ENCODE measurements around the gene GRIP2. TPM values are rescaled to one million over a fixed set of nuclear protein-coding genes. Genes with fewer than 3 reads are reported as not detected.

The GRIP2 gene
- total RNA-seq, 4 donors from 2014 or later = 0.45 to 0.92 (median 0.66) TPM

DNA sequence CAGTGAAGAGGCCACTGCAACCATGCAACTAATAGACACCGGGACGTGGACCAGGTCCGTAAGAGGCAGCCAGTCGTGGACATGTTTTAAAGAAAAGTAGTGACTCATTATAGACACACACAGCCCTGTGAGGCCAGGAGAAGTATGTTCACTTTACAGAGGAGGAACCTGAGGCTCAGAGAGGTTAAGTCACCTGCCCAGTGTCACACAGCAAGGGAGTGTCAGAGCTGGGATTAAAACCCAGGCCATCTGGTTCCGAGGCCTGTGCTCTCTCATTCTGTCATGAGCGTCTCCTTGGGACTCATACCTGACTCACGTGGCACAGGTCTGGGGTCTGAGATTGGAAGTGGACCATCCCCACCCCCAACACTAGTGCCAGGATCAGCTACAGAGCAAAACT, 28.1 kb upstream of the GRIP2 start:
- TF ChIP-seq POLR2AphosphoS5 (IDR thresholded peaks at IDR 0.05) (no peak), EP300 (IDR thresholded peaks at IDR 0.05) (no peak), POLR2A (IDR thresholded peaks at IDR 0.05; ENCODE audit: low read depth) (no peak)
- TF ChIP-seq, protein P1, sequence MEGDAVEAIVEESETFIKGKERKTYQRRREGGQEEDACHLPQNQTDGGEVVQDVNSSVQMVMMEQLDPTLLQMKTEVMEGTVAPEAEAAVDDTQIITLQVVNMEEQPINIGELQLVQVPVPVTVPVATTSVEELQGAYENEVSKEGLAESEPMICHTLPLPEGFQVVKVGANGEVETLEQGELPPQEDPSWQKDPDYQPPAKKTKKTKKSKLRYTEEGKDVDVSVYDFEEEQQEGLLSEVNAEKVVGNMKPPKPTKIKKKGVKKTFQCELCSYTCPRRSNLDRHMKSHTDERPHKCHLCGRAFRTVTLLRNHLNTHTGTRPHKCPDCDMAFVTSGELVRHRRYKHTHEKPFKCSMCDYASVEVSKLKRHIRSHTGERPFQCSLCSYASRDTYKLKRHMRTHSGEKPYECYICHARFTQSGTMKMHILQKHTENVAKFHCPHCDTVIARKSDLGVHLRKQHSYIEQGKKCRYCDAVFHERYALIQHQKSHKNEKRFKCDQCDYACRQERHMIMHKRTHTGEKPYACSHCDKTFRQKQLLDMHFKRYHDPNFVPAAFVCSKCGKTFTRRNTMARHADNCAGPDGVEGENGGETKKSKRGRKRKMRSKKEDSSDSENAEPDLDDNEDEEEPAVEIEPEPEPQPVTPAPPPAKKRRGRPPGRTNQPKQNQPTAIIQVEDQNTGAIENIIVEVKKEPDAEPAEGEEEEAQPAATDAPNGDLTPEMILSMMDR (IDR thresholded peaks at IDR 0.05) = no peak
- peaks cover 0 to 35% (median 0%) of the 10 kb centered on the region in 4 donors for H3K27me3 ChIP-seq
- intact Hi-C loops (cut with DNase I) = no loop called here

DNA sequence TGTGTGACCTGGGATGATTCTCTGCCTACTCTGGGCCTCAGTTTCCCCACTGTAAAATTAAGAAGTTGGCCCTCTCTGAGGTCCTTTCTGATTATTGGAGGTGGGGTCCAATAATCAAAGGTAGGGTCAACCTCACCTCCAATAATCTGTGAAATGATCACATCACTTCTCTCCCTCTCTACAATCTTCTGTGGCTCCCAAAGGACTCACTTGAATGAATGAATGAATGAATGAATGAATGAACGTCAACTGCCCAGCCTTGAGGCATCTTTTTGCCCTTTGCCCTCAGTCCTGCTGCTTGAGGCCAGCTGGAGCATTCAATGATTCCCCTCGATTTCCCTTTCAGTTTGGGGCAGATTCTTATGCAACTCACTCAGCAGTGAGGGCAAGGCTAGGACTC, 26.7 kb upstream of the GRIP2 start:
- WGBS = 61% methylated on average over 2 of the region's 2 CpGs
- no peaks in the 10 kb centered on the region for H3K4me1 ChIP-seq
- H3K9me3 ChIP-seq = no peaks in the 10 kb centered on the region
- H3K4me3 ChIP-seq = no peak overlapping the region
- no peak overlapping the region for H3K27ac ChIP-seq (replicated peaks in 1 of 4)
- no peaks in the 10 kb centered on the region for H3K36me3 ChIP-seq
- TF ChIP-seq POLR2AphosphoS5 (IDR thresholded peaks at IDR 0.05) = no peak
- H3K27me3 ChIP-seq = peaks cover 0 to 33% (median 0%) of the 10 kb centered on the region in 4 donors
- DNase-seq (ENCODE audit: extremely low spot score) = no peak
- intact Hi-C loops (cut with DNase I) = no loop called here

More for the DNA sequence above, 28.1 kb upstream of the GRIP2 start:
- Histone ChIP-seq H3K4me1 (no peaks in the 10 kb centered on the region), H3K36me3 (no peaks in the 10 kb centered on the region), H3K4me3 (no peak overlapping the region), H3K9me3 (no peaks in the 10 kb centered on the region), H3K27ac (replicated peaks in 1 of 4) (no peak overlapping the region)
- no peak for DNase-seq (ENCODE audit: extremely low spot score)
- 87% methylated on average over 7 of the region's 7 CpGs for WGBS

DNA sequence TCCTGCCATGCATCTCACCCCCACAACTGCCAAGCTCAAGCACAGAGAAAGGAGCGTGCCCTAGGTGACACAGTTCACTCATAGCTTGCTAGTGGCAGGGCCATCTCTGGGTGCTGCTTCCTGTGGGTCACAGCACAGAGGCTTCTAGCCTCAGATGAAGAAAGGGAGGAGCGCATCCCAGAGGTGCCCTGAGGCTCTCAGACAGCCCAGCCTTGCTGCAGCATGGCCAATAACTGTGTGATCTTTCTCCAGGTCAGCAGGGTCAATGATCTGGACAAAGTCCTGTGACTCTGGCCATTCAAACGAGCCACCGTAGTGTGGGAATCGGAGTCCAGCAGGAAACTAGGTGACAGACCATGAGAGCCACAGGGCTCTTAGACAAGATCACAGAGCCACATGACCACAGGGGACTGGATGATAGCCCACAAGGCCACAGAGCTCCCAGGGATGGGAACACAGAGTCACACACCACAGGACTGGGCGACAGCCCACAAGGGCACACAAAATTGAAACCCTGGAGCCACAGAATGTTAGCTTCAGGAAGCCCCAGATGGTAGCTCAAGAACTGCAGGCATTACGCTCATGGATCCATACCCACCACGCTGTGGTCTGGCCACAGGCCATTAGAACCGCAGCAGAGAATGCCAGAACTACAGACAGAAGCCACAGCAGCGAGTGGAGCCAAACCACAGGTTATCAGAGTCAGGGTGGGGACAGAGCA, 25.9 kb upstream of the GRIP2 start:
- Histone ChIP-seq H3K27ac (replicated peaks in 1 of 4) (no peak overlapping the region), H3K4me1 (no peaks in the 10 kb centered on the region), H3K27me3 (peaks cover 0 to 40% (median 0%) of the 10 kb centered on the region in 4 donors), H3K36me3 (no peaks in the 10 kb centered on the region), H3K4me3 (no peak overlapping the region), H3K9me3 (no peaks in the 10 kb centered on the region)
- intact Hi-C loops (cut with DNase I) = no loop called here
- TF ChIP-seq POLR2A (IDR thresholded peaks at IDR 0.05; ENCODE audit: low read depth) (no peak), EP300 (IDR thresholded peaks at IDR 0.05) (no peak), POLR2AphosphoS5 (IDR thresholded peaks at IDR 0.05) (no peak)
- TF ChIP-seq, protein P1 (IDR thresholded peaks at IDR 0.05) = no peak
- 74% methylated on average over 8 of the region's 10 CpGs for WGBS
- DNase-seq (ENCODE audit: extremely low spot score) = no peak

DNA sequence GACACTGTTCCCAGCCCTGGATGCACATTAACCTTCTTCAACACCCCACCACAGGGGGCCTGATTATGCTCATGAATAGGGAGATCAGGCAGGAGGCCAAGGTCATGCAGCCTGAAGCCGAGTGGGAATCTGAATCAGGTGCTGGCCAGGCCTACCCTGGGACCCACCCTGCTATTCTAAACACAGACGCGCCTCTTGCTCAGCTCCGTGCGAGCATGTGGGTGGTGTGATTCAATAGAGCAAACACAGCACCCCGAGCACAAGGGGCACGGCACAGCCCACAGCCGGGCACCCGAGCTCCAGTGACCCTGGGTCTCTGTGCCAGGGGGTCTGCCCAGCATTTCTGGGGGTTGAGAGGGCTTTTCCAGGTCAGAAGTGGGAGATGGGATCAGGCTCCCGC, 24.6 kb upstream of the GRIP2 start:
- Histone ChIP-seq H3K4me3 (no peak overlapping the region), H3K4me1 (no peaks in the 10 kb centered on the region), H3K36me3 (no peaks in the 10 kb centered on the region), H3K27ac (replicated peaks in 1 of 4) (no peak overlapping the region), H3K27me3 (peaks cover 0 to 36% (median 0%) of the 10 kb centered on the region in 4 donors), H3K9me3 (no peaks in the 10 kb centered on the region)
- intact Hi-C loops (cut with DNase I) = no loop called here
- DNase-seq (ENCODE audit: extremely low spot score) = no peak
- WGBS = 89% methylated on average over 10 of the region's 10 CpGs
- TF ChIP-seq EP300 (IDR thresholded peaks at IDR 0.05) (no peak), POLR2A (IDR thresholded peaks at IDR 0.05; ENCODE audit: low read depth) (no peak), POLR2AphosphoS5 (IDR thresholded peaks at IDR 0.05) (no peak)
- TF ChIP-seq, protein P1 (IDR thresholded peaks at IDR 0.05) = no peak

DNA sequence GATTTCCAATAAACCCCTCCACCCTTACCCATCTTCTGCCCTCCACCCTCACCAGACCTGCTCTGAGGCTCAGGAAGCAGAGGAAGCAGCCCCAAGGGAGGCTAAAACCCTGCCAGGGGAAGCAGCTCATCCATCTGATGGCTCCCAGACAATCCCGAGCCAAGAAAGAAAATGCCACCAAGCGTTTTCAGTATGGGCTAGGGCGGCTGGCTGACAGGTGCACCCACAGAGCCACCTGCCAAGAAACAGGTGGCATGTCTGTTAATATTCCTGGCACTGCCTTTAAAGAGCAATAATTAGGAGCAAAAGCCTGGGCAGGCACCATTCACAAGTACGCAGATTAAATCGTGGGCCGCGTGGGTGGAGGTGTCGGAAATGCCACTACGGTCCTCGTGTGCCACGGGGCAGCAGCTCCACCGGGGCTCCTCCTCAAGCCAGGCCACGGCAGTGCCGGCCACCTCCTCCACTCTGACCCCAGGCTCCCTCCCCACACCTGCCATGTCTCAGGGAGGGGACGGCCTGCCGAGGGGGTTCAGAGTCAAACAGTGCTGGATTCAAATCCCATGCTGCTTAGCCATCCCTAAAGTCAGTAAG, 23.9 kb upstream of the GRIP2 start:
- DNase-seq (ENCODE audit: extremely low spot score) = no peak
- WGBS = 82% methylated on average over 16 of the region's 16 CpGs

More for the DNA sequence above, 23.9 kb upstream of the GRIP2 start:
- intact Hi-C loops (cut with DNase I) = no loop called here
- peaks cover 0 to 29% (median 0%) of the 10 kb centered on the region in 4 donors for H3K27me3 ChIP-seq
- no peaks in the 10 kb centered on the region for H3K36me3 ChIP-seq
- no peaks in the 10 kb centered on the region for H3K4me1 ChIP-seq
- TF ChIP-seq, protein P1 (IDR thresholded peaks at IDR 0.05) = no peak
- no peak for TF ChIP-seq POLR2A (IDR thresholded peaks at IDR 0.05; ENCODE audit: low read depth)
- TF ChIP-seq POLR2AphosphoS5 (IDR thresholded peaks at IDR 0.05) = no peak
- no peak for TF ChIP-seq EP300 (IDR thresholded peaks at IDR 0.05)
- no peak overlapping the region for H3K4me3 ChIP-seq
- H3K9me3 ChIP-seq = no peaks in the 10 kb centered on the region
- H3K27ac ChIP-seq (replicated peaks in 1 of 4) = no peak overlapping the region

Measured in esophagus muscularis mucosa (tissue), 4 donors.